Measurements from ENCODE around the gene STOML1. TPM values are rescaled to one million over a fixed set of nuclear protein-coding genes. Genes with fewer than 3 reads are reported as not detected.

Gene STOML1
- polyA plus RNA-seq, 1 donor = 9.6 TPM

Other genes starting within 250 kb of the STOML1 start
- gene INSYN1, start 238.9 kb downstream of the STOML1 start, polyA plus RNA-seq = 3.7 TPM
- not detected for gene TBC1D21, start 118.7 kb downstream of the STOML1 start, polyA plus RNA-seq
- 8.5 TPM for gene LOXL1, start 65.8 kb downstream of the STOML1 start, polyA plus RNA-seq
- 28.3 TPM for gene PML, start 2.4 kb upstream of the STOML1 start, polyA plus RNA-seq
- 0.15 TPM for gene GOLGA6A, start 90.3 kb upstream of the STOML1 start, polyA plus RNA-seq
- gene ISLR2, start 138.3 kb upstream of the STOML1 start, polyA plus RNA-seq = 4.9 TPM
- gene ISLR, start 181.4 kb upstream of the STOML1 start, polyA plus RNA-seq = 24.8 TPM
- 22.2 TPM for gene STRA6, start 210.5 kb upstream of the STOML1 start, polyA plus RNA-seq
- 2.2 TPM for gene CCDC33, start 244.0 kb upstream of the STOML1 start, polyA plus RNA-seq

Measured in large intestine (tissue), 1 donor.